Ectodermal cell (in vitro differentiated cells): Measurements from ENCODE around the gene RPL10.

Experiments
- H3K27ac ChIP-seq: 2 replicates; pipeline ENCODE4 v1.7.0; 2013; ENCODE audit warnings: mild to moderate bottlenecking, low read depth, low read length; ENCODE audit not compliant: insufficient read depth, poor library complexity, severe bottlenecking
- H3K27me3 ChIP-seq: 2 replicates; pipeline ENCODE4 v1.7.0; 2013; ENCODE audit warnings: mild to moderate bottlenecking, low read length; ENCODE audit not compliant: insufficient read depth, control insufficient read depth, poor library complexity, severe bottlenecking
- H3K36me3 ChIP-seq: one replicate; pipeline ENCODE4 v1.7.0; 2013; ENCODE audit warnings: low read length; ENCODE audit not compliant: control insufficient read depth, insufficient read depth
- H3K4me1 ChIP-seq: one replicate; pipeline ENCODE4 v1.7.0; 2013; ENCODE audit warnings: low read length; ENCODE audit not compliant: control insufficient read depth, insufficient read depth
- H3K4me3 ChIP-seq: 2 replicates; pipeline ENCODE4 v1.7.0; 2013; ENCODE audit warnings: low read depth, low read length, control low read depth; ENCODE audit not compliant: insufficient read depth
- H3K9me3 ChIP-seq: 2 replicates; pipeline ENCODE4 v1.7.0; 2013; ENCODE audit warnings: mild to moderate bottlenecking, low read length, moderate library complexity; ENCODE audit not compliant: control insufficient read depth
- WGBS, 2 experiments: methylation state at CpG; one replicate each; pipeline ENCODE4 v1.1.7; 2013; ENCODE audit warnings: missing lambda C conversion rate in 2 of 2; 5-methylcytosine and 5-hydroxymethylcytosine counted together

The RPL10 gene

GRCh38 chrX:154440623-154441357 is 42.6 kb downstream of the RPL10 start:
- Histone ChIP-seq H3K9me3 (no peaks in the 10 kb centered on the region), H3K4me3 (no peak overlapping the region), H3K4me1 (peaks cover 8% of the 10 kb centered on the region), H3K27me3 (no peaks in the 10 kb centered on the region), H3K36me3 (no peaks in the 10 kb centered on the region), H3K27ac (no peak overlapping the region)
- 94 to 95% methylated on average over 17 of the region's 17 CpGs for WGBS, 2 experiments

- Histone ChIP-seq H3K4me3 (no peak overlapping the region), H3K36me3 (no peaks in the 10 kb centered on the region), H3K27ac (no peak overlapping the region), H3K27me3 (no peaks in the 10 kb centered on the region), H3K9me3 (no peaks in the 10 kb centered on the region), H3K4me1 (peaks cover 8% of the 10 kb centered on the region)
- WGBS, 2 experiments, result 95% methylated on average over 11 of the region's 11 CpGs
These were observed 43.4 kb downstream of the RPL10 start for GRCh38 chrX:154441564-154441963.

- no peaks in the 10 kb centered on the region for H3K27me3 ChIP-seq
- H3K27ac ChIP-seq, result no peak overlapping the region
- no peaks in the 10 kb centered on the region for H3K36me3 ChIP-seq
- peaks cover 8% of the 10 kb centered on the region for H3K4me1 ChIP-seq
- WGBS, 2 experiments, result 91 to 93% methylated on average over 21 of the region's 21 CpGs
- no peaks in the 10 kb centered on the region for H3K9me3 ChIP-seq
- no peak overlapping the region for H3K4me3 ChIP-seq
These were observed 44.0 kb downstream of the RPL10 start for GRCh38 chrX:154441984-154442707.

GRCh38 chrX:154443479-154443910 is 45.3 kb downstream of the RPL10 start:
- Histone ChIP-seq H3K9me3 (no peaks in the 10 kb centered on the region), H3K4me1 (peaks cover 7% of the 10 kb centered on the region), H3K27ac (peak overlapping the region; percentile 67), H3K4me3 (peak overlapping the region; percentile 57), H3K36me3 (no peaks in the 10 kb centered on the region), H3K27me3 (no peaks in the 10 kb centered on the region)
- WGBS, 2 experiments, result 19 to 21% methylated on average over 10 of the region's 10 CpGs

- no peaks in the 10 kb centered on the region for H3K27me3 ChIP-seq
- no peaks in the 10 kb centered on the region for H3K9me3 ChIP-seq
- peak within 1 kb of the TSS; percentile 67 for H3K27ac ChIP-seq
- H3K4me3 ChIP-seq, result peak within 1 kb of the TSS; percentile 57
- H3K4me1 ChIP-seq, result peaks cover 4% of the 10 kb centered on the region
- 2 to 3% methylated on average over 94 of the region's 94 CpGs for WGBS, 2 experiments
- no peaks in the 10 kb centered on the region for H3K36me3 ChIP-seq
These were observed 46.0 kb downstream of the RPL10 start, which contains the start of gene FAM50A for GRCh38 chrX:154443992-154444754. FAM50A (plus strand) TSS chrX:154444141; CDS start chrX:154444236, 95 bp downstream.

- Histone ChIP-seq H3K36me3 (no peaks in the 10 kb centered on the region), H3K9me3 (no peaks in the 10 kb centered on the region), H3K27me3 (no peaks in the 10 kb centered on the region), H3K4me3 (peak overlapping the region; percentile 57), H3K27ac (no peak overlapping the region), H3K4me1 (peaks cover 4% of the 10 kb centered on the region)
- 77 to 81% methylated on average over 13 of the region's 13 CpGs for WGBS, 2 experiments
These were observed 46.6 kb downstream of the RPL10 start for GRCh38 chrX:154444755-154445246.

- Histone ChIP-seq H3K27me3 (no peaks in the 10 kb centered on the region), H3K4me1 (peaks cover 4% of the 10 kb centered on the region), H3K27ac (no peak overlapping the region), H3K9me3 (no peaks in the 10 kb centered on the region), H3K36me3 (no peaks in the 10 kb centered on the region), H3K4me3 (no peak overlapping the region)
- 97% methylated on average over 16 of the region's 16 CpGs for WGBS, 2 experiments
These were observed 47.6 kb downstream of the RPL10 start for GRCh38 chrX:154445776-154446175.

- Histone ChIP-seq H3K27me3 (no peaks in the 10 kb centered on the region), H3K27ac (no peak overlapping the region), H3K4me3 (no peak overlapping the region), H3K36me3 (no peaks in the 10 kb centered on the region), H3K4me1 (peaks cover 4% of the 10 kb centered on the region), H3K9me3 (no peaks in the 10 kb centered on the region)
- 95 to 96% methylated on average over 12 of the region's 12 CpGs for WGBS, 2 experiments
These were observed 48.3 kb downstream of the RPL10 start for GRCh38 chrX:154446430-154446829.

GRCh38 chrX:154448484-154448883 is 50.3 kb downstream of the RPL10 start:
- no peaks in the 10 kb centered on the region for H3K36me3 ChIP-seq
- H3K9me3 ChIP-seq, result no peaks in the 10 kb centered on the region
- no peaks in the 10 kb centered on the region for H3K27me3 ChIP-seq
- 95 to 97% methylated on average over 14 of the region's 14 CpGs for WGBS, 2 experiments
- H3K4me1 ChIP-seq, result peaks cover 4% of the 10 kb centered on the region
- no peak overlapping the region for H3K27ac ChIP-seq
- H3K4me3 ChIP-seq, result no peak overlapping the region

GRCh38 chrX:154449618-154450017 is 51.4 kb downstream of the RPL10 start:
- H3K4me3 ChIP-seq, result no peak overlapping the region
- WGBS, 2 experiments, result 93 to 97% methylated on average over 18 of the region's 18 CpGs
- H3K27ac ChIP-seq, result no peak overlapping the region
- no peaks in the 10 kb centered on the region for H3K36me3 ChIP-seq
- H3K9me3 ChIP-seq, result no peaks in the 10 kb centered on the region
- H3K4me1 ChIP-seq, result peaks cover 4% of the 10 kb centered on the region
- H3K27me3 ChIP-seq, result no peaks in the 10 kb centered on the region
